ENCODE measurements around the gene TES.
A peak's percentile ranks its signal among the peaks of the same experiment; 100 is the strongest.
"Not testable (repeated sequence)": the region's sequence is repeated elsewhere in the genome, so short reads cannot be mapped to it uniquely, and the experiment has no call there.

Gene TES

GRCh38 chr7:116210345-116211005 is at the start of gene TES:
TES (plus strand) TSS chr7:116210539; CDS start chr7:116210708, 169 bp downstream.
- DNase-seq = peak; percentile 48

DNA sequence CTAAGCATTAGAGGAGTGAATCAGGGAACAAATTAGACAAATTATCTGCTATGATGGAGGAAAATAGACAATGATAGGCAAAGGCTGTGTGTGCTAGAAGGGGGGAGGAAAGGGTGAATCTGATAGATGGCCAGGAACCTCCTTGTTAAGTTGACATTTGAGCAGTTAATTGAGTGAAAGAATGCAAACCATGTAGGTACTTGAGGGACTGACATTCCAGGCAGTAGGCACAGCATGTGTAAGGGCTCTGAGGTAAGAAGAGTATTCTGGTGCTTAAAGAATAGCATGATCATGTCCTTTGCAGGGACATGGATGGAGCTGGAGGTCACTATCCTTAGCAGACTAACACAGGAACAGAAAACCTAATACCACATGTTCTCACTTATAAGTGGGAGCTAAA is 48.6 kb upstream of the TES start:
- DNase-seq = no peak

DNA sequence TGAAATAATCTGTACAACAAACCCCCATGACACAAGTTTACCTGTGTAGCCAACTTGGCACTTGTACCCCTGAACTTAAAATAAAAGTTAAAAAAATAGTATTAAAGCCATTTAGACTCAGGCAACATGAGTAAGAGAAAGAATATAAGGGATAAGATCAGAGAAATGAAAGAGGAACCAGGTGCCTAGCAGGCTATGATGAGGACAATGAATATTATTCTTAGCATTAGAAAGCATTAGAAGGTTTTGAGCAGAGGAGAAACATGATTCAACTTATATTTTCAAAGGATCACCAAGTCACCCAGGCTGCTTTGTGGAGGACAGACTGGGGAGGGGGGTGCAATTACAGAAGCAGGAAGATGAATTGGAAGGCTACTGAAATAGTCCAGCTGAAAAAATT is 48.1 kb upstream of the TES start:
- no peak for DNase-seq

DNA sequence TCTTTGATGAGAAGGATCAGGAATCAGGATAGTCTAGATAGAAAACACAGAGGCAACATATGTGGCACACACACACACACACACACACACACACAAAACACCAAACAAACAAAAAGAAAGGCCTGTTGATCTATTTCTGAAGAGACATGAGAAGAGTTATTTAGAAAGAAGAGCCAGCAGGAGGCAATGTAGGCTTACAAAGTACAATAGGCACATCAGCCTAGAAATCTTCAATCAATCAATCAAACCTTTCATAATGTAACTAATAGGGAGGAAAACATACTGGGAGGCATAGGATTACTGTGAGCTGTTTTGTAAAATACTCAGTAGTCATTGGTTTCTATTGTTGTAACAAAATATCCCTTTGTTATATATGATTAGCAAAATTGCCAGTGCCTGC is 47.3 kb upstream of the TES start:
- no peak for DNase-seq

DNA sequence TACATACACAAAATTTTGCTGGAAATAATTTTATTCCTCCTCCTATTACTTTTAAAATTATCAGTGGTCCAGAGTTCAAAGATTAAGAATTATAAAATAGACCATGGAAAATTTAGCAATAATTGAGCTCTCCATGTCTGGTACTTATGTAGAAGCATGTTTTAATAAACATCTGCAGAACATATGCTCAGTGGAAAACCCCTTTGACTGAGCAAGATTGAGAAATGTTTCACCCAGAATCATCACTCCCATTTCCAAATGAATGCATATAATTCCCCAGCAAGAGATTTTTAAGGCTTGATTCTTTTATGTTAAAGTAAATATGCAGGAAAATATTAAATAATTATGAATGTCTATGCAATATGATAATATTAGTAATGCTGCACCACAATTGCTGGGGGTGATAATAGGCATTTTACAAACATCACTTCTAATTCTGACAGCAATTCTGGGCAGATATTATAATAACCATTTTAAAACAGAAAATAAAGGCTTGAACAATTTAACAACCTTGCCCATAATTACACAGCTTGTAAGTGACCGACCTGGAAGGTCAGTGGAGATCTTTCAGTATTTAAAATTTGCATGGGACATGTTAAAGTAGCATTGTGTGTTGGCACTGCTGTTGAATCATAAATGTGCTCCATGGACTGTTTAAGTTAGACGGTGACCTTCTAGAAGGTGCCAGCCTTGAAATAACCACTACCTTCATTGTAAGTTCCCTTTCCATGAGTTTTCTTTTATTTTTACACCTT is 45.6 kb upstream of the TES start:
- no peak for DNase-seq

DNA sequence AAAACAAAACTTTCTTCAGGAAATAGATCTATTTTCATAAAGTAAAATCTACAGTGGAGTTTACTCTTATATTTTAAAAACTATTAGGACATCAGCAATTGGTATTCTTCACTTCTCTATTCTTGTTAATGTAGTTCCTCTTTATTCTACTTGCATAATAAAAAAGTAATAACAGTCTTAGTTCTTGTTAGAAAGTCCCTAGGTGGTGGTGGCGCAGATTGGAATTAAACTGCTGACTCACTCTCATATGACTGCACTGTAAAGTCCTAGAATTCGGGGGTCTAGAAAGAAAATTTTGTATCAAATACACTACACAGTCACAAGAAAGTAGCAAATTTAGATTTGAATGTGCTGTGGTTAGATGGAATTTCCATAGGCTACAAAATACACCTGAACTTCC is 44.6 kb upstream of the TES start:
- DNase-seq = no peak

DNA sequence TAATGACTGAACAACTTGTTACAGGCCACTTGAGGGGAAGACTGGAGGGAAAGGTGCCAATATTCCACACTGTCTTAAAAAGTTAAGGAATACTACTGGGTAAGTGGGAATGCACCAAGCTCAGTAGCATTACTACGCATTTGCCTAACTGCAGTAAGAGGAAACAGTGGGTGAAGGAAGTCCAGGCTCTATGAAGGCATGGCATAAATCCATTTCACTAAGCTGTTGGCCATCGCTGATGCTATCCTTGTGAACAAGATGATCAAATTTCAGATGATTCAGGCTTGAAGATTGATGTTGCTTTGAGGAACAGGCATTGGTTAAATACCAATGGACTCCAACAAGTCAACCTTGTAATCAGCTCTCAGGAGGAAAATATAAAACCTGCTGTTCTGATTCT is 44.2 kb upstream of the TES start:
- no peak for DNase-seq

- DNase-seq = no peak
Measured at GRCh38 chr7:116167177-116167576, 43.2 kb upstream of the TES start.

DNA sequence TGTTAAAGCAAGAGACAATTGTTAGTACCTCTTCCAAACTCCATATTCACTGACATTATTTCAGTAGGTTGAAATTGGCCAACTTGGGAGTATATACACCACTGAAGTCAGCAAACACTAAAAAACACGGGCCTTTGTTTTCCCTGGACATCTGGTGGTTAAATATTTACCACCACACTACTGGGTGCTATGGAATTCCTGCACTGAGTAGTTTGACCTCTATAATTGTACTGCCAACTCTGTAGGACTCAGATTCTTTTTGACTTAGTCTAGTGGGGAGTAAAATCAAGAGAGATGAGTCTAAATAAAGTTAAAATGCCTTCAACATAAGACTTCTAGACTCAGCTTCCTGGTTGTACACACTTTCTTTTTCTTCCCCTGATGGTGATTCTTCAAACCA is 41.3 kb upstream of the TES start:
- DNase-seq = no peak

- no peak for DNase-seq
Measured at GRCh38 chr7:116170180-116170579, 40.2 kb upstream of the TES start.

- DNase-seq = no peak
Measured at GRCh38 chr7:116171094-116171493, 39.2 kb upstream of the TES start.

DNA sequence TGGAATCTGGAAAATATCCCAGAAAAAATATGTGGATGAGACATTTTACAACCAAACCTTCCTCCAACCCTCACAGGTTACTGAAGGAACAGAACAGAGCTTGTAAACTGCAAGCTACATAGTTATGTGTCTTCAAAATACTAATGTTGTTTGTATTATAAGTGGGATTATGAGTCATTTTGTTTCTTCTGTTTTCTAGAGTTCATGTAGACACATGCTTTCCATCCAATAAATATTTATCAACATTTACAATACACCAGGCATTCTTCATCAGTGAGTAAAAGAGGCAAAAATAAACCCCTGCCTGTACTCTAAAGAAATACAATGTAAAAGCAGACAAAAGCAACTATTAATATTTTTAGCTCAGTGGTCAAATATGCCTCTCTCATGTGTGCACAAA is 38.0 kb upstream of the TES start:
- no peak for DNase-seq

- DNase-seq = peak; percentile 26
Measured at GRCh38 chr7:116173051-116174028, 37.0 kb upstream of the TES start.

- DNase-seq = not testable (repeated sequence)
Measured at GRCh38 chr7:116175095-116175494, 35.2 kb upstream of the TES start.

GRCh38 chr7:116176226-116176625 is 34.1 kb upstream of the TES start:
- no peak for DNase-seq

DNA sequence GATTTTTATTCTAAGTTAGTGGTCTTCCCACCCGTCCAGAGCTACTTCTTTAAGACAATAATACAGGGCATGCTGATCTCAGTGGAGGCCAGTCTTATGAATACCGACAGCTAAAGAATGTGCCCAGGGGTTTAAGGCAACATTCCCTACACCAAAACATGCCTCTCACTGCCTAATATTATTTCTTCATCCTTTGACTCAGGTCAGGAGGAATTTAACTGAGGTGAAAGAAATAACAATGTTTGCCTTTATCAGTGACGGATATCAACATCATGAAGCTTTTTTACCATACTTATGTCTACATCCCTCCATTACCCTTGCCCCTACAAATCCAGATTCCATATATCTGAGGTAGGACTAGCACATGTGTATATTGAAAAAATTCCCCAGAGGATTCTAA is 33.3 kb upstream of the TES start:
- no peak for DNase-seq

GRCh38 chr7:116180302-116180701 is 30.0 kb upstream of the TES start:
- DNase-seq = peak; percentile 26

DNA sequence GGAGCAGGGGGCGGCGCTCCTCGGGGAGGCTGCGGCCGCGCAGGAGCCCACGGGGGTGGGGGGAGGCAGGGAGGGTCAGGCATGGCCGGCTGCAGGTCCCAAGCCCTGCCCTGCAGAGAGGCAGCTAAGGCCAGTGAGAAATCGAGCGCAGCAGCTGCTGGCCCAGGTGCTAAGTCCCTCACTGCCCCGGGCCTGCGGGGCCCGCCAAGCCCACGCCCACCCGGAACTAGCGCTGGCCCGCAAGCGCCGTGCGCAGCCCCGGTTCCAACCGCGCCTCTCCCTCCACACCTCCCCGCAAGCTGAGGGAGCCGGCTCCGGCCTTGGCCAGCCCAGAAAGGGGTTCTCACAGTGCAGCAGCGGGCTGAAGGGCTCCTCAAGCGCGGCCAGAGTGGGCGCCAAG is 28.3 kb upstream of the TES start:
- DNase-seq = no peak

DNA sequence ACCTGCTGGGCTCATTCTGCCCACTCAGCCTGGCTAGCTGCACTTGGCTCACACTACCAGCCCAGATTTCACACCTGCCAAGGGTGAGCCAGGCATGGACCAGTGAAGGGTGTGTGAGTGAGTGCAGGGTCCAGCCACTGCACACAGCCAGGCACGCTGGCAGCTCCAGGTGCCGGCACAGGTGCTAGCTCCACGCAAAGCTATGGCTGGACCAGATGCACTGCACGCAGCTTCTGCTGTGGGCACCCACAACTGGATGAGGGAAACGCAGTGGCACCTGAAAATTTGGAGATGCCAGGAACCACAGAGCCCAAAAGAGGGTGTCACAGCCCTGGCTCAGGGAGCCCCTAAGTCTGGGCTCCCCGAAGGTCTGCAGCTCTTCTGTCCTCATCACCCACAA is 24.9 kb upstream of the TES start:
- DNase-seq = no peak

- DNase-seq = no peak
Measured at GRCh38 chr7:116185956-116186355, 24.4 kb upstream of the TES start.

DNA sequence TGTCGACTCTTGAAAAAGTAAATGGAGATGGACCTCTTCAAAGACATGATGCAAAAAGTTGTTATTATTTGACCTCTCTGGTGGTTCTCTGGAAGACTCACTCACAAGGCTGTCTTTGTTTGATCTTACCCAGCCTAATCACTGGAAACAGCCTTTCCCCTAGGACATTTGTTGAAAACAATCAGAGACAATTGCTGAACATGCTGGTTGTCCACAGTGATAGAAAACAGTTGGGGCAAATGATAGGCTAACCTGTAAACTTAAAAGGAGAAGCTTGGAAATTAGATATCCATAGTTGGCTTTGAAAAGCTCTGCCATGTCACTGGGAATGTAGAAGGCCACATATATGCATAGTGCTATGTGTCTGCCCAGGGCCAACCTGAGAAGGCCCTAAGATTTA is 22.9 kb upstream of the TES start:
- no peak for DNase-seq

- no peak for DNase-seq
Measured at GRCh38 chr7:116193329-116194087, 16.8 kb upstream of the TES start.

- no peak for DNase-seq
Measured at GRCh38 chr7:116194115-116194514, 16.2 kb upstream of the TES start.
